ENCODE data around the gene RAB4A. TPM values are rescaled to one million over a fixed set of nuclear protein-coding genes. Genes with fewer than 3 reads are reported as not detected.

RAB4A gene
- total and polyA plus RNA-seq, 2 of the 8 experiments (the other 6 are each of a cell fraction or from before 2014, with no cell fraction given), result 13.3 to 68.8 TPM

- Histone ChIP-seq H2BK20ac (ENCODE audit: low read length) (no peak overlapping the region), H3K36me3 (ENCODE audit: control insufficient read depth in 2 of 4, insufficient read depth in 4 of 4, low read length in 3 of 4) (no peaks in the 10 kb centered on the region), H4K8ac (ENCODE audit: extremely low read depth, insufficient read depth, low read length) (no peak overlapping the region), H2AK5ac (ENCODE audit: low read depth, low read length) (no peak overlapping the region), H4K91ac (replicated peaks; ENCODE audit: insufficient read length, low read length) (no peak overlapping the region), H2BK12ac (ENCODE audit: low read depth, low read length) (no peak overlapping the region), H3K27me3 (replicated peaks in 1 of 4; ENCODE audit: control insufficient read depth in 3 of 4, extremely low read depth in 1 of 4, insufficient read depth in 3 of 4, low read length in 3 of 4) (no peaks in the 10 kb centered on the region), H4K20me1 (replicated peaks in 1 of 2; ENCODE audit: control insufficient read depth in 1 of 2, insufficient read depth in 2 of 2, low read length in 2 of 2) (peaks cover 7 to 11% of the 10 kb centered on the region in 2 experiments), H3K4me3 (ENCODE audit: extremely low read depth in 1 of 4, insufficient read depth in 2 of 4, low read depth in 3 of 4, low read length in 4 of 4) (no peak overlapping the region), H2BK120ac (replicated peaks; ENCODE audit: low read depth, low read length) (no peak overlapping the region), H3K9ac (replicated peaks in 1 of 4; ENCODE audit: extremely low read depth in 1 of 4, low read depth in 3 of 4, low read length in 3 of 4) (no peak overlapping the region), H4K5ac (ENCODE audit: insufficient read length, low read depth, low read length) (no peak overlapping the region), H3K18ac (ENCODE audit: extremely low read depth, low read length) (no peak overlapping the region), H3K79me2 (ENCODE audit: control insufficient read depth in 1 of 2, insufficient read depth in 2 of 2, low read length in 2 of 2) (peaks cover 6 to 86% of the 10 kb centered on the region in 2 experiments), H2BK15ac (ENCODE audit: low read length) (no peak overlapping the region), H3K27ac (ENCODE audit: low read depth, low read length) (no peak overlapping the region), H3K14ac (ENCODE audit: insufficient read length) (no peak overlapping the region), H3K23me2 (ENCODE audit: low read depth, low read length) (no peaks in the 10 kb centered on the region), H3K4me1 (replicated peaks in 1 of 4; ENCODE audit: control insufficient read depth in 3 of 4, insufficient read depth in 4 of 4, low read length in 3 of 4) (peaks cover 0 to under 1% (median 0%) of the 10 kb centered on the region in 4 experiments; a peak in 2 of 7 replicates), H3K4ac (replicated peaks; ENCODE audit: insufficient read length, low read depth, low read length) (no peak overlapping the region), H3K79me1 (ENCODE audit: low read depth, low read length) (peaks cover 13% of the 10 kb centered on the region), H3K4me2 (ENCODE audit: insufficient read depth in 1 of 2, low read depth in 2 of 2, low read length in 2 of 2) (no peak overlapping the region), H2BK5ac (ENCODE audit: low read depth, low read length) (no peak overlapping the region), H3K23ac (ENCODE audit: insufficient read length) (no peak overlapping the region), H3K56ac (replicated peaks; ENCODE audit: insufficient read length, low read depth, low read length) (no peak overlapping the region), H2AFZ (ENCODE audit: low read length) (no peak overlapping the region), H3K9me3 (ENCODE audit: insufficient read depth in 2 of 2, low read depth in 1 of 2, low read length in 1 of 2) (no peaks in the 10 kb centered on the region)
- FAIRE-seq (no peak), DNase-seq (ENCODE audit: low read depth in 1 of 2, low spot score in 2 of 2) (no peak)
- ChIA-PET CTCF (ENCODE audit: partially characterized antibody) (no interaction called here), POLR2A (ENCODE audit: partially characterized antibody) (no interaction called here)
- 94% methylated on average over 6 of the region's 6 CpGs; no CpG with 5 or more reads in 1 of the 2 experiments for WGBS, 2 experiments (ENCODE audit: extremely low coverage in 1 of 2, insufficient coverage in 1 of 2, insufficient read length in 1 of 2, insufficient replicate concordance in 2 of 2, low coverage in 1 of 2, low lambda C conversion rate in 2 of 2, missing lambda C conversion rate in 1 of 2)
- TF ChIP-seq RXRA (IDR thresholded peaks at IDR 0.05; ENCODE audit: insufficient read depth, low read depth, low read length) (no peak), KDM4A (IDR thresholded peaks at IDR 0.05; ENCODE audit: low read depth, low read length, severe bottlenecking) (no peak), BCL11A (IDR thresholded peaks at IDR 0.05; ENCODE audit: low read depth in 2 of 2, low read length in 2 of 2) (no peak), RNF2 (IDR thresholded peaks at IDR 0.05; ENCODE audit: borderline replicate concordance, low read depth, low read length, missing control alignments, poor library complexity, severe bottlenecking) (no peak), RAD21 (IDR thresholded peaks at IDR 0.05 in 1 of 2, conservative IDR thresholded peaks at IDR 0.05 in 1 of 2; ENCODE audit: low read depth in 2 of 2, low read length in 2 of 2) (no peak), ATF3 (IDR thresholded peaks at IDR 0.05; ENCODE audit: insufficient read depth, low read depth, low read length) (no peak), GTF2F1 (IDR thresholded peaks at IDR 0.05; ENCODE audit: borderline replicate concordance, low read depth, low read length) (no peak), EGR1 (IDR thresholded peaks at IDR 0.05; ENCODE audit: borderline replicate concordance, low read depth, low read length) (no peak), POU5F1 (IDR thresholded peaks at IDR 0.05; ENCODE audit: low read depth, low read length) (no peak), SIRT6 (IDR thresholded peaks at IDR 0.05; ENCODE audit: low read length) (no peak)
These were observed 9.3 kb downstream of the RAB4A start for GRCh38 chr1:229280037-229280828.
